Vagina (tissue), 2 donors: Measurements from ENCODE around the gene DNM3.

ENCODE experiments used
- POLR2A ChIP-seq, 2 donors: fragments of 450-650 bp; IDR thresholded peaks; one replicate each; pipeline ENCODE4 v1.6.1; 2017; ENCODE audit warnings: antibody characterized with exemption in 2 of 2, mild to moderate bottlenecking in 2 of 2, moderate library complexity in 2 of 2
- POLR2AphosphoS5 ChIP-seq, 2 donors: sonication (generic); formaldehyde crosslinking; IDR thresholded peaks; one replicate each; pipeline ENCODE4 v1.9.0; 2017; ENCODE audit warnings: antibody characterized with exemption in 2 of 2, mild to moderate bottlenecking in 2 of 2, low read depth in 1 of 2; ENCODE audit not compliant: insufficient read depth in 1 of 2
- TF ChIP-seq, protein P1 (sequence below), 3 experiments: fragments of 450-650 bp in 2 of 3; fragments of 200-600 bp in 1 of 3; sonication (generic) in 1 of 3; IDR thresholded peaks; one replicate each; pipeline ENCODE4 v1.5.1; 2017 to 2019; ENCODE audit warnings: antibody characterized with exemption in 3 of 3, mild to moderate bottlenecking in 2 of 3, moderate library complexity in 2 of 3

DNA sequence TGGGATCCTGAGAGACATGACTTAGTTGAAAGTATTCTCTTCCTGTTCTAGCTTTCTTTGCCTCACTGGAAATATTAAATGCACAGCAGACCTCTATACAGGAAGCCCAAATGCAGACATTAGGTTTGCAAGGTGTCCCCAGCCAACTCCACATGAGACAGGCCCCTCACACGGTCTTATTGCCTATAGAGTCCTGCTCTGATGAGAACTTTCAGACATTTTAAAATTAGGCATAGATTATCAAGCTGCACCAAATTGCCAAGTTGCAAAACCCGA is 327.2 kb downstream of the DNM3 start:
- TF ChIP-seq, protein P1, sequence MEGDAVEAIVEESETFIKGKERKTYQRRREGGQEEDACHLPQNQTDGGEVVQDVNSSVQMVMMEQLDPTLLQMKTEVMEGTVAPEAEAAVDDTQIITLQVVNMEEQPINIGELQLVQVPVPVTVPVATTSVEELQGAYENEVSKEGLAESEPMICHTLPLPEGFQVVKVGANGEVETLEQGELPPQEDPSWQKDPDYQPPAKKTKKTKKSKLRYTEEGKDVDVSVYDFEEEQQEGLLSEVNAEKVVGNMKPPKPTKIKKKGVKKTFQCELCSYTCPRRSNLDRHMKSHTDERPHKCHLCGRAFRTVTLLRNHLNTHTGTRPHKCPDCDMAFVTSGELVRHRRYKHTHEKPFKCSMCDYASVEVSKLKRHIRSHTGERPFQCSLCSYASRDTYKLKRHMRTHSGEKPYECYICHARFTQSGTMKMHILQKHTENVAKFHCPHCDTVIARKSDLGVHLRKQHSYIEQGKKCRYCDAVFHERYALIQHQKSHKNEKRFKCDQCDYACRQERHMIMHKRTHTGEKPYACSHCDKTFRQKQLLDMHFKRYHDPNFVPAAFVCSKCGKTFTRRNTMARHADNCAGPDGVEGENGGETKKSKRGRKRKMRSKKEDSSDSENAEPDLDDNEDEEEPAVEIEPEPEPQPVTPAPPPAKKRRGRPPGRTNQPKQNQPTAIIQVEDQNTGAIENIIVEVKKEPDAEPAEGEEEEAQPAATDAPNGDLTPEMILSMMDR (IDR thresholded peaks at IDR 0.05) = no peak
- TF ChIP-seq POLR2A (IDR thresholded peaks at IDR 0.05) = no peak
- no peak for TF ChIP-seq POLR2AphosphoS5 (IDR thresholded peaks at IDR 0.05; ENCODE audit: insufficient read depth in 1 of 2, low read depth in 1 of 2)
